Effector memory CD4-positive, alpha-beta T cell (primary cell): Measurements from ENCODE around the gene MAPK13.

Source experiments
- DNase-seq, 3 donors: peaks; one replicate each; pipeline ENCODE4 v3.0.0-alpha.2; 2020
- H3K27ac ChIP-seq: 2 replicates; pipeline ENCODE4 v1.7.0; 2013; ENCODE audit warnings: mild to moderate bottlenecking, low read length, moderate library complexity; ENCODE audit not compliant: insufficient read depth, poor library complexity, severe bottlenecking
- H3K27me3 ChIP-seq: replicated peaks from 2 replicates; pipeline ENCODE4 v1.7.0; 2013; ENCODE audit warnings: mild to moderate bottlenecking, low read length; ENCODE audit not compliant: insufficient read depth, control insufficient read depth, poor library complexity, severe bottlenecking
- H3K36me3 ChIP-seq: 2 replicates; pipeline ENCODE4 v1.7.0; 2013; ENCODE audit warnings: mild to moderate bottlenecking, low read length, moderate library complexity; ENCODE audit not compliant: control insufficient read depth, insufficient read depth
- H3K4me1 ChIP-seq: 2 replicates; pipeline ENCODE4 v1.7.0; 2013; ENCODE audit warnings: low read length, mild to moderate bottlenecking; ENCODE audit not compliant: control insufficient read depth, insufficient read depth, poor library complexity, severe bottlenecking
- H3K4me3 ChIP-seq: 2 replicates; pipeline ENCODE4 v1.7.0; 2013; ENCODE audit warnings: low read length, low read depth, mild to moderate bottlenecking; ENCODE audit not compliant: insufficient read depth, poor library complexity, severe bottlenecking
- H3K9me3 ChIP-seq: 2 replicates; pipeline ENCODE4 v1.7.0; 2013; ENCODE audit warnings: mild to moderate bottlenecking, low read length, moderate library complexity; ENCODE audit not compliant: control insufficient read depth

MAPK13 gene

DNA sequence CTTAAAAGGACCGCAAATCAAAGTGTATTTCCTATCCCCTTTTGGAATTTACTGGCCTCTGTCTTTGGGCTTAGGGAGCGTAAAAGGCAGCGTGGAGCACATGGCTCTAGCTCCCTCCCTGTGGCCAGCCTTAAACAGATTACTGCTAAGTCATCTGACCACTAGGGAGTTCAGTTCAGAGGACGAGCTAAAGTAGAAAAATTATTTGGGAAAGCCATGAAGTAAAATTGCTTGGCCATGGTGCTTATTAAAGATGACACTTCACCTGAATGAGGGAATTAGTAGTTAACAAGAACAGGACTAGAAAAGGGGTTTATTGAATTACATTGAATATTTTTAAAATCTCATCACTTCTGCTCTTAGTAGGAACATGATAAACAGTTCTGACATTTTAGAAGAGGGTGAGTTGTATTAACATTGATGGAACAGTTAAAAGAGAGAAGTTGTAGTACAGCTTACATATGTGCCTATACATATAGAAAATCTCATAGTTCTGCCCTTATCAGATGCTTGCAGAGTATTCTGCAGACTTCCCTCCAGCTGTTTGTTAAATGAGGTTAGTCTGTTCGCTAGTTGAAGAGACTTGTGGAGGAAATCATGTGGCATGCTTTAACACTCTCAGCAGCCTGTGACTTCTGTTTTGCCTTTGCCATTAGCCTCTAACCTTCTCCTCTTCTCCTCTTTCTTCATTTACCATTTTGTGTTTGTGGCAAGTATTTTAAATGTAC, 31.2 kb upstream of the MAPK13 start:
- no peak overlapping the region for H3K4me3 ChIP-seq
- no peak for DNase-seq

DNA sequence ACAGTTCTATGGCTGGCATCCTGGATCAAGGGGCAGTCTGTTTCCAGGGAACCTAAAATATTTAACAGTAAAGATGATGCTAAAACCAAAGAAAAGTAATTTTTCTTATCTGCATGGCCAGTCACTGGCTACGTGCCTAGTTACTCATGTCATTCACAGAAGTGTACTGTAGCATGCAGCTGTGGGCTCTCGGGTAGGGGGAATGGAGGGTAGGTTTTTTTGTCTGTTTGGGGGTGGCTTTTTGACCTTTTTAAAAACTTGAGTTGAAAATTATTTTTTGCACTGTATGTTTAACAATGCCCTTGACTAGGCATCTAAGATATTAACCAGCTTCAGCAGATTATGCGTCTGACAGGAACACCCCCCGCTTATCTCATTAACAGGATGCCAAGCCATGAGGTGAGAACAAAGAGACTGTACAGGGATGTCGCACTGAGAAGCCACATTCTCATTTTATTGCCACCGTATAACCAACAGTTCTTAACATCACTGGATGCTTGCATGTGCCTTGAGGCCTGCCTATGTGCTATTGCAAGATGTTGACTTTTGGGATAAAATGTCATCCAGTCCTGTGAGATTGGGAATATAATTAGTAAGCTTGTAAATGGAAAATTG, 30.3 kb upstream of the MAPK13 start:
- Histone ChIP-seq H3K36me3 (peaks cover 12% of the 10 kb centered on the region), H3K4me3 (no peak overlapping the region), H3K4me1 (peaks cover 16% of the 10 kb centered on the region), H3K27me3 (no peaks in the 10 kb centered on the region), H3K27ac (no peak overlapping the region), H3K9me3 (no peaks in the 10 kb centered on the region)
- DNase-seq, result peak in 2 of 3 donors; percentile 16 to 22

More for the DNA sequence above, 31.2 kb upstream of the MAPK13 start:
- H3K27ac ChIP-seq, result no peak overlapping the region
- peaks cover 16% of the 10 kb centered on the region for H3K4me1 ChIP-seq
- H3K9me3 ChIP-seq, result no peaks in the 10 kb centered on the region
- no peaks in the 10 kb centered on the region for H3K27me3 ChIP-seq
- H3K36me3 ChIP-seq, result peaks cover 7% of the 10 kb centered on the region

GRCh38 chr6:36101691-36102090, 28.6 kb upstream of the MAPK13 start:
- peaks cover 12% of the 10 kb centered on the region for H3K4me1 ChIP-seq
- H3K27me3 ChIP-seq, result no peaks in the 10 kb centered on the region
- H3K27ac ChIP-seq, result no peak overlapping the region
- H3K9me3 ChIP-seq, result no peaks in the 10 kb centered on the region
- H3K36me3 ChIP-seq, result peaks cover 12% of the 10 kb centered on the region
- no peak overlapping the region for H3K4me3 ChIP-seq
- no peak for DNase-seq

DNA sequence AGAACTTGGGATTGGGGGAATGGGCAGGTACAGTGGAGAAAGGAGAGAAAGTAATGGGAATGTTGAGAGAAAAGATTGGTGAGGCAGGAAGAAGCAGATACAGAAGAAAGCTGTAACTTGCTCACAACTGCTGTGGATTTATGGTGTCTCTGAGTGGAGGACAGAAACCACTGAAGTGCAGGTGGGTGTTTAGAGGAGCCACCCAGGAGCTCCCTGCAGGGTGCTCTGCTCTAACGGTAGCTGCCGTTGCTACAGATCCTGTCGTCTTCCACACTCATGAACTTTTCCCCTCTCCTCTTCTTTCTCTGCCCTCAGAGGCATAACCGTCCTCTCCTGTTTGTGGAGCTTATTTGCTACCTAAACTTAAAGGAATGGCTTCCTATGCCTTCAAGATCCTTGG, 27.5 kb upstream of the MAPK13 start:
- H3K27ac ChIP-seq, result no peak overlapping the region
- H3K9me3 ChIP-seq, result no peaks in the 10 kb centered on the region
- H3K4me3 ChIP-seq, result no peak overlapping the region
- H3K27me3 ChIP-seq, result no peaks in the 10 kb centered on the region
- H3K4me1 ChIP-seq, result peaks cover 12% of the 10 kb centered on the region
- DNase-seq, result no peak
- peaks cover 19% of the 10 kb centered on the region for H3K36me3 ChIP-seq

GRCh38 chr6:36104836-36105235, 25.5 kb upstream of the MAPK13 start:
- Histone ChIP-seq H3K27ac (no peak overlapping the region), H3K27me3 (no peaks in the 10 kb centered on the region), H3K4me1 (peaks cover 20% of the 10 kb centered on the region), H3K4me3 (no peak overlapping the region), H3K9me3 (no peaks in the 10 kb centered on the region), H3K36me3 (peaks cover 28% of the 10 kb centered on the region)
- no peak for DNase-seq

DNA sequence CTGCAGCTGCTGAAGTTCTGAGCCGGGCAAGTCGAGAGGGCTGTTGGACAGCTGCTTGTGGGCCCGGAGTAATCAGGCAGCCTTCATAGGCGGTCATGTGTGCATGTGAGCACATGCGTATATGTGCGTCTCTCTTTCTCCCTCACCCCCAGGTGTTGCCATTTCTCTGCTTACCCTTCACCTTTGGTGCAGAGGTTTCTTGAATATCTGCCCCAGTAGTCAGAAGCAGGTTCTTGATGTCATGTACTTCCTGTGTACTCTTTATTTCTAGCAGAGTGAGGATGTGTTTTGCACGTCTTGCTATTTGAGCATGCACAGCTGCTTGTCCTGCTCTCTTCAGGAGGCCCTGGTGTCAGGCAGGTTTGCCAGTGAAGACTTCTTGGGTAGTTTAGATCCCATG, 21.2 kb upstream of the MAPK13 start:
- Histone ChIP-seq H3K27me3 (no peaks in the 10 kb centered on the region), H3K4me1 (peaks cover 18% of the 10 kb centered on the region), H3K27ac (peak overlapping the region; percentile 34), H3K9me3 (no peaks in the 10 kb centered on the region), H3K4me3 (no peak overlapping the region), H3K36me3 (peaks cover 25% of the 10 kb centered on the region)
- DNase-seq, result no peak

- Histone ChIP-seq H3K4me3 (no peak overlapping the region), H3K36me3 (peaks cover 19% of the 10 kb centered on the region), H3K27me3 (no peaks in the 10 kb centered on the region), H3K9me3 (no peaks in the 10 kb centered on the region), H3K4me1 (peaks cover 26% of the 10 kb centered on the region), H3K27ac (no peak overlapping the region)
- no peak for DNase-seq
Observed at GRCh38 chr6:36110050-36110449, 20.3 kb upstream of the MAPK13 start.

DNA sequence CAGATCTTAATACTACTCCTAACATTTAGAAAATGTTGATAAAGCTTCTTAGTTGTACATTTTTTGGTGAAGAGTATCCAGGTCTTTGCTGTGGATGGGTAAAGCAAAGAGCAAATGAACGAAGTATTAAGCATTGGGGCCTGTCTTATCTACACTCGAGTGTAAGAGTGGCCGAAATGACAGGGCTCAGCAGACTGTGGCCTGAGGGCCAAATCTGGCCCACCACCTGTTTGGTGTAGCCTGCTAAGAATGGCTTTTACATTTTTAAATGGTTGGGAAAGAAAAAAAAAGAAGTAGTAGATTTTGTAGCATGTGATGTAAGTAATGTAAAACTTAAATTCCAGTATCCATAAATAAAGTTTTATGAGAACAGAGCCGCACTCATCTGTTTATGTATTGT, 19.4 kb upstream of the MAPK13 start:
- DNase-seq, result no peak
- Histone ChIP-seq H3K36me3 (peaks cover 19% of the 10 kb centered on the region), H3K4me3 (no peak overlapping the region), H3K27ac (no peak overlapping the region), H3K9me3 (no peaks in the 10 kb centered on the region), H3K4me1 (peaks cover 32% of the 10 kb centered on the region), H3K27me3 (no peaks in the 10 kb centered on the region)

DNA sequence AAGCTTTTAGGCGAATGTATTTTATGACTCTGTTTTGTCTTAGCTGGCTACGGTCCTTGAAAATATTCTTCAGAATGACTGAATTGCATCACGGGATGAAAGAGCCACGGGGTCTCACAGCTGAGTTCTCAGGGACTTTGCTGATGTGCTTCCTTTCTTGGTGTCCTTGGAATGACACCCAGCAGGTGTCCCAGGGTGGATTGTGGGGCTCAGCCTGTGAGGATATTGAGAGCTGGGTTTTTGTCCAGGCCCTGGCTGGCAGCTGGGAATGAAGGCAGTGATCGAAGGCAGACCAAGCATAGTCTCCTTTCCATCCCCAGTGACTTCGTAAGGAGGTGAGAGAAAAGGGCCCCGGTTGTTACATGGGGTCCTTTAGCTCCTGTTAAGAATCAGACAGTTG, 18.8 kb upstream of the MAPK13 start:
- Histone ChIP-seq H3K27ac (no peak overlapping the region), H3K27me3 (no peaks in the 10 kb centered on the region), H3K4me3 (no peak overlapping the region), H3K9me3 (no peaks in the 10 kb centered on the region), H3K36me3 (peaks cover 19% of the 10 kb centered on the region), H3K4me1 (peaks cover 35% of the 10 kb centered on the region)
- no peak for DNase-seq

GRCh38 chr6:36113049-36113448, 17.3 kb upstream of the MAPK13 start:
- Histone ChIP-seq H3K4me1 (peaks cover 43% of the 10 kb centered on the region), H3K27ac (no peak overlapping the region), H3K36me3 (peaks cover 10% of the 10 kb centered on the region), H3K4me3 (no peak overlapping the region), H3K27me3 (no peaks in the 10 kb centered on the region), H3K9me3 (no peaks in the 10 kb centered on the region)
- no peak for DNase-seq
